Astrocyte (in vitro differentiated cells and primary cell): ENCODE measurements around the gene APP. TPM values are rescaled to one million over a fixed set of nuclear protein-coding genes. Genes with fewer than 3 reads are reported as not detected.

Experiments
- DNase-seq: peaks from one replicate; pipeline ENCODE4 v3.0.0-alpha.2; 2010; ENCODE audit warnings: low read depth
- FAIRE-seq: peaks from 2 replicates; lab custom pipeline; 2011; peaks lifted over from hg19 to GRCh38; lab: Jason Lieb, UNC
- H2AFZ ChIP-seq: 2 replicates; pipeline ENCODE4 v1.6.0; 2012; ENCODE audit warnings: low read depth, low read length, inconsistent platforms
- H3K27ac ChIP-seq: 2 replicates; pipeline ENCODE4 v1.5.1; 2011; ENCODE audit warnings: low read depth, low read length, inconsistent platforms
- H3K27me3 ChIP-seq: 2 replicates; pipeline ENCODE4 v1.6.0; 2011; ENCODE audit warnings: low read length, inconsistent platforms; ENCODE audit not compliant: insufficient read depth
- H3K36me3 ChIP-seq: 2 replicates; pipeline ENCODE4 v1.5.1; 2011; ENCODE audit warnings: low read length, inconsistent platforms; ENCODE audit not compliant: insufficient read depth
- H3K4me1 ChIP-seq: 2 replicates; pipeline ENCODE4 v1.5.1; 2011; ENCODE audit warnings: low read length, inconsistent platforms; ENCODE audit not compliant: insufficient read depth
- H3K4me2 ChIP-seq: 2 replicates; pipeline ENCODE4 v1.6.0; 2012; ENCODE audit warnings: low read length, inconsistent platforms
- H3K4me3 ChIP-seq: 2 replicates; pipeline ENCODE4 v1.5.1; 2011; ENCODE audit warnings: low read depth, mild to moderate bottlenecking, low read length, inconsistent platforms; ENCODE audit not compliant: insufficient read depth
- H3K79me2 ChIP-seq: 2 replicates; pipeline ENCODE4 v1.6.0; 2012; ENCODE audit warnings: mild to moderate bottlenecking, low read length, inconsistent platforms; ENCODE audit not compliant: insufficient read depth
- H3K9ac ChIP-seq: 2 replicates; pipeline ENCODE4 v1.6.0; 2012; ENCODE audit warnings: mild to moderate bottlenecking, low read length, inconsistent platforms
- H3K9me3 ChIP-seq: 2 replicates; pipeline ENCODE4 v1.5.1; 2012; ENCODE audit warnings: low read depth, mild to moderate bottlenecking, low read length, inconsistent platforms; ENCODE audit not compliant: insufficient read depth
- H4K20me1 ChIP-seq: 2 replicates; pipeline ENCODE4 v1.6.0; 2012; ENCODE audit warnings: low read length, inconsistent platforms; ENCODE audit not compliant: insufficient read depth
- H3K27ac Mint-ChIP-seq: one replicate; pipeline ENCODE4 v1.8.0; 2021; ENCODE audit warnings: mild to moderate bottlenecking, mixed read lengths; ENCODE audit not compliant: unreplicated experiment
- H3K27me3 Mint-ChIP-seq: one replicate; pipeline ENCODE4 v1.8.0; 2021; ENCODE audit warnings: low read depth, mixed read lengths; ENCODE audit not compliant: unreplicated experiment
- H3K36me3 Mint-ChIP-seq: one replicate; pipeline ENCODE4 v1.8.0; 2021; ENCODE audit warnings: low read depth, mixed read lengths; ENCODE audit not compliant: unreplicated experiment
- H3K4me1 Mint-ChIP-seq: one replicate; pipeline ENCODE4 v1.8.0; 2021; ENCODE audit warnings: low read depth, mixed read lengths; ENCODE audit not compliant: unreplicated experiment
- H3K4me3 Mint-ChIP-seq: one replicate; pipeline ENCODE4 v1.8.0; 2021; ENCODE audit warnings: mild to moderate bottlenecking, moderate library complexity, mixed read lengths; ENCODE audit not compliant: unreplicated experiment
- H3K9me3 Mint-ChIP-seq: one replicate; pipeline ENCODE4 v1.8.0; 2021; ENCODE audit warnings: mild to moderate bottlenecking, mixed read lengths; ENCODE audit not compliant: unreplicated experiment
- CTCF ChIP-seq: IDR thresholded peaks from 2 replicates; pipeline ENCODE4 v1.5.1; 2011; ENCODE audit warnings: low read depth, mild to moderate bottlenecking, inconsistent platforms, low read length, moderate library complexity; ENCODE audit not compliant: insufficient read depth
- EZH2 ChIP-seq: IDR thresholded peaks from 2 replicates; pipeline ENCODE4 v1.6.1; 2012; ENCODE audit warnings: mild to moderate bottlenecking, low read length, inconsistent platforms; ENCODE audit not compliant: insufficient read depth
- total RNA-seq: library from RNA; stranded (reverse); gene quantifications from 2 replicates; pipeline ENCODE4 v1.2.1, GENCODE V29; 2021

The APP gene
- total RNA-seq, 1 donor from 2014 or later, result 823 TPM

- FAIRE-seq (no peak), DNase-seq (no peak)
- H4K20me1 ChIP-seq, result no peaks in the 10 kb centered on the region
- H3K9me3 Mint-ChIP-seq, result peaks cover 3% of the 10 kb centered on the region
- H3K4me1 ChIP-seq, result no peaks in the 10 kb centered on the region
- H3K9me3 ChIP-seq, result no peaks in the 10 kb centered on the region
- H3K27ac Mint-ChIP-seq, result no peak overlapping the region
- no peak overlapping the region for H3K4me3 ChIP-seq
- TF ChIP-seq EZH2 (no peak), CTCF (no peak)
- no peak overlapping the region for H2AFZ ChIP-seq
- H3K4me1 Mint-ChIP-seq, result peaks cover 13% of the 10 kb centered on the region
- no peak overlapping the region for H3K4me3 Mint-ChIP-seq
- no peak overlapping the region for H3K27ac ChIP-seq
- peaks cover 27% of the 10 kb centered on the region for H3K36me3 ChIP-seq
- H3K4me2 ChIP-seq, result no peak overlapping the region
- H3K36me3 Mint-ChIP-seq, result peaks cover 39% of the 10 kb centered on the region
- no peak overlapping the region for H3K9ac ChIP-seq
- no peaks in the 10 kb centered on the region for H3K27me3 ChIP-seq
- H3K79me2 ChIP-seq, result no peaks in the 10 kb centered on the region
- no peaks in the 10 kb centered on the region for H3K27me3 Mint-ChIP-seq
Observed at GRCh38 chr21:25970254-25970930, 200.2 kb downstream of the APP start.

DNA sequence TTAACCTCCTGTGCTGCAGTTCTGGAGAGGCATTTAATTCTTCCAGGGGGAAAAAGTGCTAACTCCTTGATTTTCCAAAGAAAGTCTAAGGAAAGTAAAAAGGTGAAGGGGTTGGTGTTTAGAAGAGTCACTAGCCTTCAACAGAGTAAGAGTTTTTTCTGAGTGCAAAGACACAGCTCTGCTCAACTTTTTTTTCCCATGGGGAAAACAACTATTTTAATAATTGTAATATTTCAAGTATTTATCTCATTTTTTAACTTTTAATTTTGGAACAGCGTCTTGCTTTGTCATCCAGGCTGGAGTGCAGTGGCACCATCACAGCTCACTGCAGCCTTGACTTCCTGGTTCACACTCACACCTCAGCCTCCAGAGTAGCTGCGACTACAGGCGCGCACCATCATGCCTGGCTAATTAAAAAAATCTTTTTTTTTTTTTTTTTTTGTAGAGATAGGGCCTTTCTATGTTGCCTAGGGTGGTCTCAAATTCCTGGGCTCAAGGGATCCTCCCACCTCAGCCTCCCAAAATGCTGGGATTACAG lies 202.6 kb downstream of the APP start:
- H3K27ac ChIP-seq, result no peak overlapping the region
- Mint-ChIP-seq H3K36me3 (peaks cover 24% of the 10 kb centered on the region), H3K27ac (no peak overlapping the region)

More for the DNA sequence above, 202.6 kb downstream of the APP start:
- Histone ChIP-seq H3K4me3 (no peak overlapping the region), H3K27me3 (no peaks in the 10 kb centered on the region), H3K36me3 (peaks cover 11% of the 10 kb centered on the region), H2AFZ (no peak overlapping the region), H3K4me1 (peaks cover 12% of the 10 kb centered on the region), H4K20me1 (no peaks in the 10 kb centered on the region), H3K9me3 (no peaks in the 10 kb centered on the region), H3K9ac (no peak overlapping the region), H3K79me2 (no peaks in the 10 kb centered on the region), H3K4me2 (no peak overlapping the region)
- Mint-ChIP-seq H3K9me3 (peaks cover 3% of the 10 kb centered on the region), H3K4me3 (no peak overlapping the region), H3K4me1 (peaks cover 25% of the 10 kb centered on the region), H3K27me3 (no peaks in the 10 kb centered on the region)
- no peak for FAIRE-seq
- DNase-seq, result no peak
- TF ChIP-seq EZH2 (no peak), CTCF (no peak)
